GM23248 (cell line): ENCODE measurements around the gene ZMIZ1. TPM values are rescaled to one million over a fixed set of nuclear protein-coding genes. Genes with fewer than 3 reads are reported as not detected.

ENCODE experiments used
- DNase-seq: peaks from one replicate; pipeline ENCODE4 v3.0.0-alpha.2; 2015
- H2AFZ ChIP-seq: fragments of 200-600 bp; sonication (generic); 2 replicates; pipeline ENCODE4 v1.6.1; 2016; ENCODE audit warnings: antibody characterized with exemption
- H3F3A ChIP-seq: fragments of 200-600 bp; sonication (generic); 2 replicates; pipeline ENCODE4 v1.6.1; 2016; ENCODE audit warnings: mild to moderate bottlenecking, antibody characterized with exemption, mixed run types; ENCODE audit not compliant: insufficient read depth
- H3K27ac ChIP-seq: fragments of 200-600 bp; sonication (generic); 2 replicates; pipeline ENCODE4 v1.5.1; 2016; ENCODE audit warnings: mild to moderate bottlenecking
- H3K27me3 ChIP-seq: fragments of 200-600 bp; sonication (generic); replicated peaks from 2 replicates; pipeline ENCODE4 v1.6.1; 2016; ENCODE audit warnings: mild to moderate bottlenecking; ENCODE audit not compliant: insufficient read depth
- H3K36me3 ChIP-seq: fragments of 200-600 bp; sonication (generic); 2 replicates; pipeline ENCODE4 v1.6.1; 2016; ENCODE audit warnings: low read depth, mild to moderate bottlenecking
- H3K4me1 ChIP-seq: fragments of 200-600 bp; sonication (generic); 2 replicates; pipeline ENCODE4 v1.6.1; 2016; ENCODE audit warnings: mild to moderate bottlenecking; ENCODE audit not compliant: insufficient read depth
- H3K4me2 ChIP-seq: fragments of 200-600 bp; sonication (generic); one replicate; pipeline ENCODE4 v1.6.1; 2016; ENCODE audit warnings: mild to moderate bottlenecking; ENCODE audit not compliant: unreplicated experiment
- H3K4me3 ChIP-seq: fragments of 200-600 bp; sonication (generic); 2 replicates; pipeline ENCODE4 v1.5.1; 2016; ENCODE audit warnings: mild to moderate bottlenecking
- H3K79me2 ChIP-seq: fragments of 200-600 bp; sonication (generic); 2 replicates; pipeline ENCODE4 v1.6.1; 2016; ENCODE audit warnings: mild to moderate bottlenecking; ENCODE audit not compliant: insufficient read depth
- H3K9ac ChIP-seq: fragments of 200-600 bp; sonication (generic); 2 replicates; pipeline ENCODE4 v1.6.1; 2016; ENCODE audit warnings: mild to moderate bottlenecking
- H3K9me2 ChIP-seq: fragments of 200-600 bp; sonication (generic); 2 replicates; pipeline ENCODE4 v1.6.1; 2016; ENCODE audit warnings: mixed run types, mild to moderate bottlenecking, moderate library complexity; ENCODE audit not compliant: insufficient read depth
- H3K9me3 ChIP-seq: fragments of 200-600 bp; sonication (generic); one replicate; pipeline ENCODE4 v1.6.1; 2017; ENCODE audit warnings: low read depth
- H4K20me1 ChIP-seq: fragments of 200-600 bp; sonication (generic); 2 replicates; pipeline ENCODE4 v1.6.0; 2016; ENCODE audit not compliant: insufficient read depth
- EZH2 ChIP-seq: fragments of 200-600 bp; sonication (generic); IDR thresholded peaks from 2 replicates; pipeline ENCODE4 v1.6.1; 2018; ENCODE audit warnings: antibody characterized with exemption, mild to moderate bottlenecking; ENCODE audit not compliant: insufficient read depth, poor library complexity, severe bottlenecking
- EZH2phosphoT487 ChIP-seq: fragments of 200-600 bp; sonication (generic); IDR thresholded peaks from 2 replicates; pipeline ENCODE4 v1.6.1; 2018; ENCODE audit warnings: antibody characterized with exemption, moderate library complexity, mild to moderate bottlenecking, low read depth; ENCODE audit not compliant: insufficient read depth
- WGBS, 2 experiments: methylation state at CpG; one replicate each; pipeline ENCODE4 v1.1.6; 2015 to 2017; ENCODE audit warnings: low lambda C conversion rate in 2 of 2, low coverage in 1 of 2; ENCODE audit errors: missing lambda C conversion rate in 2 of 2; 5-methylcytosine and 5-hydroxymethylcytosine counted together
- in situ Hi-C: fragments of 300-500 bp; cut with MboI; formaldehyde crosslinking; loops from 2 replicates; pipeline ENCODE4 v1.15.0; 2020
- polyA plus RNA-seq: library from polyadenylated mRNA; unstranded; fragments of >200 nt; fragmentation: Nextera tagmentation; extraction: Ambion mirVana; gene quantifications from 2 replicates; pipeline ENCODE4 v1.2.1, GENCODE V29; 2016
- total RNA-seq: library from RNA; depleted of rRNA; stranded (reverse); fragments of >200 nt; shearing (Covaris generic); gene quantifications from 2 replicates; pipeline ENCODE4 v1.2.3, GENCODE V29; 2014

The ZMIZ1 gene
- total and polyA plus RNA-seq, 2 experiments from 2014 or later: 21.9 to 28.4 TPM

GRCh38 chr10:79059859-79060379 is 8.8 kb upstream of the ZMIZ1 start:
- WGBS, 2 experiments: 87 to 93% methylated on average over 11 of the region's 11 CpGs
- Histone ChIP-seq H3K27ac (no peak overlapping the region), H3K36me3 (no peaks in the 10 kb centered on the region), H3K4me1 (no peaks in the 10 kb centered on the region), H3K27me3 (no peaks in the 10 kb centered on the region), H3K79me2 (no peaks in the 10 kb centered on the region), H2AFZ (no peak overlapping the region), H3K4me3 (no peak overlapping the region), H3K9me2 (no peaks in the 10 kb centered on the region), H3F3A (no peaks in the 10 kb centered on the region), H3K9me3 (no peaks in the 10 kb centered on the region), H3K4me2 (no peak overlapping the region), H4K20me1 (no peaks in the 10 kb centered on the region), H3K9ac (no peak overlapping the region)
- TF ChIP-seq EZH2phosphoT487: no peak
- no peak for TF ChIP-seq EZH2
- no peak for DNase-seq
- in situ Hi-C loops: no loop called here

GRCh38 chr10:79060641-79061255 is 8.0 kb upstream of the ZMIZ1 start:
- Histone ChIP-seq H3K4me3 (no peak overlapping the region), H3K4me2 (no peak overlapping the region), H3K79me2 (no peaks in the 10 kb centered on the region), H3K27me3 (no peaks in the 10 kb centered on the region), H3K9ac (no peak overlapping the region), H4K20me1 (no peaks in the 10 kb centered on the region), H3K4me1 (no peaks in the 10 kb centered on the region), H3K36me3 (no peaks in the 10 kb centered on the region), H3K9me2 (no peaks in the 10 kb centered on the region), H3K9me3 (no peaks in the 10 kb centered on the region), H3F3A (no peaks in the 10 kb centered on the region), H2AFZ (no peak overlapping the region), H3K27ac (no peak overlapping the region)
- in situ Hi-C loops: no loop called here
- TF ChIP-seq EZH2phosphoT487: no peak
- TF ChIP-seq EZH2: no peak
- no peak for DNase-seq
- 84 to 88% methylated on average over 7 of the region's 7 CpGs for WGBS, 2 experiments

GRCh38 chr10:79061441-79062315 is 7.1 kb upstream of the ZMIZ1 start:
- Histone ChIP-seq H3K79me2 (no peaks in the 10 kb centered on the region), H3K36me3 (no peaks in the 10 kb centered on the region), H3K9me2 (no peaks in the 10 kb centered on the region), H3K4me2 (no peak overlapping the region), H3K27me3 (no peaks in the 10 kb centered on the region), H3K9ac (no peak overlapping the region), H3K4me3 (no peak overlapping the region), H3K27ac (no peak overlapping the region), H3K9me3 (no peaks in the 10 kb centered on the region), H3F3A (no peaks in the 10 kb centered on the region), H3K4me1 (no peaks in the 10 kb centered on the region), H2AFZ (no peak overlapping the region), H4K20me1 (no peaks in the 10 kb centered on the region)
- 88 to 89% methylated on average over 14 of the region's 14 CpGs for WGBS, 2 experiments
- no peak for TF ChIP-seq EZH2phosphoT487
- no peak for TF ChIP-seq EZH2
- DNase-seq: no peak
- in situ Hi-C loops: no loop called here

- in situ Hi-C loops: no loop called here
- H3F3A ChIP-seq: no peaks in the 10 kb centered on the region
Measured at GRCh38 chr10:79063071-79063491, 5.7 kb upstream of the ZMIZ1 start.

More at GRCh38 chr10:79063071-79063491, 5.7 kb upstream of the ZMIZ1 start:
- Histone ChIP-seq H3K27ac (no peak overlapping the region), H3K9me2 (no peaks in the 10 kb centered on the region), H3K9ac (no peak overlapping the region), H3K9me3 (no peaks in the 10 kb centered on the region), H4K20me1 (no peaks in the 10 kb centered on the region), H3K36me3 (no peaks in the 10 kb centered on the region), H3K27me3 (no peaks in the 10 kb centered on the region), H3K4me3 (no peak overlapping the region), H3K4me1 (no peaks in the 10 kb centered on the region), H3K4me2 (no peak overlapping the region), H2AFZ (no peak overlapping the region), H3K79me2 (no peaks in the 10 kb centered on the region)
- TF ChIP-seq EZH2phosphoT487: no peak
- TF ChIP-seq EZH2: no peak
- WGBS, 2 experiments: 74 to 79% methylated on average over 5 of the region's 5 CpGs
- no peak for DNase-seq
